K562 (cell line): ENCODE results near the gene GOLGA5. TPM values are rescaled to one million over a fixed set of nuclear protein-coding genes. Genes with fewer than 3 reads are reported as not detected.
A peak's percentile ranks its signal among the peaks of the same experiment; 100 is the strongest.

Experiments used
- ATAC-seq: fragments of 200-7000 bp; cut with Tn5 transposase; 3 replicates; pipeline ENCODE4 v1.9.1; 2020; ENCODE audit warnings: moderate library complexity
- BruUV-seq: library from RNA; stranded (reverse); fragments of 400-500 nt; replicated peaks from 2 replicates; lab custom pipeline; 2021; lab: Mats Ljungman, UMichigan
- CTCF ChIA-PET: fragments of 300-600 bp; formaldehyde crosslinking; extraction: SDS; loops from one replicate; lab custom pipeline; 2021; ENCODE audit warnings: low intra/inter-chr PET ratio; lab: Yijun Ruan, JAX
- POLR2A ChIA-PET: fragments of 300-600, 350-650 bp; sonication (Branson Sonifier 250); formaldehyde crosslinking; extraction: SDS; loops from one replicate; lab custom pipeline; 2021; ENCODE audit warnings: antibody characterized with exemption, inconsistent platforms; lab: Yijun Ruan, JAX
- DNase-seq, 4 experiments: peaks; one replicate each; pipeline versions ENCODE4 v3.0.0 to v3.0.0-alpha.2; 2011 to 2018; ENCODE audit warnings: low spot score in 3 of 4, mixed read lengths in 3 of 4; ENCODE audit errors: extremely low read depth in 1 of 4
- FAIRE-seq: peaks from 2 replicates; lab custom pipeline; 2011; peaks lifted over from hg19 to GRCh38; lab: Jason Lieb, UNC
- H2AFZ ChIP-seq: 2 replicates; pipeline ENCODE4 v1.6.0; 2011; ENCODE audit warnings: low read depth, low read length, control low read depth, inconsistent platforms
- H3K27ac ChIP-seq: fragments of 200-600 bp; 3 replicates; pipeline ENCODE4 v1.8.0; 2011; ENCODE audit warnings: low read depth, mild to moderate bottlenecking, control low read depth, inconsistent platforms, low read length, moderate library complexity, mixed read lengths; ENCODE audit errors: extremely low read depth
- H3K27me3 ChIP-seq, 2 experiments: fragments of 300-600 bp in 1 of 2; 2 replicates in 1 of 2; 3 replicates in 1 of 2; pipeline versions ENCODE4 v1.6.0 to v1.8.0; 2011; ENCODE audit warnings: inconsistent platforms in 2 of 2, low read length in 2 of 2, mild to moderate bottlenecking in 1 of 2, mixed read lengths in 1 of 2, moderate library complexity in 1 of 2; ENCODE audit not compliant: control insufficient read depth in 2 of 2, insufficient read depth in 2 of 2
- H3K36me3 ChIP-seq: fragments of 300-600 bp; 3 replicates; pipeline ENCODE4 v1.8.0; 2011; ENCODE audit warnings: mild to moderate bottlenecking, low read length, inconsistent platforms; ENCODE audit not compliant: control insufficient read depth, insufficient read depth
- H3K4me1 ChIP-seq, 2 experiments: fragments of 200-600 bp in 1 of 2; replicated peaks in 1 of 2; 2 replicates in 1 of 2; 3 replicates in 1 of 2; pipeline versions ENCODE4 v1.5.1 to v1.8.0; 2011; ENCODE audit warnings: inconsistent platforms in 2 of 2, low read length in 2 of 2, mild to moderate bottlenecking in 1 of 2, mixed read lengths in 1 of 2, moderate library complexity in 1 of 2; ENCODE audit not compliant: control insufficient read depth in 2 of 2, insufficient read depth in 2 of 2
- H3K4me2 ChIP-seq: 2 replicates; pipeline ENCODE4 v1.6.1; 2011; ENCODE audit warnings: low read length, control low read depth, inconsistent platforms, mixed read lengths; ENCODE audit not compliant: insufficient read depth
- H3K4me3 ChIP-seq: fragments of 200-600 bp; sonication (generic), shearing (Covaris generic); 2 replicates; pipeline ENCODE4 v1.5.1; 2016; ENCODE audit warnings: control low read depth, inconsistent platforms
- H3K79me2 ChIP-seq: fragments of 200-600 bp; 3 replicates; pipeline ENCODE4 v1.8.0; 2011; ENCODE audit warnings: low read length, inconsistent platforms; ENCODE audit not compliant: control insufficient read depth, insufficient read depth
- H3K9ac ChIP-seq, 2 experiments: 2 replicates each; pipeline versions ENCODE4 v1.6.0 to v1.6.1; 2011; ENCODE audit warnings: low read depth in 2 of 2, low read length in 2 of 2, control low read depth in 1 of 2, inconsistent platforms in 1 of 2, mild to moderate bottlenecking in 1 of 2, mixed read lengths in 1 of 2; ENCODE audit not compliant: insufficient read depth in 1 of 2
- H3K9me1 ChIP-seq: one replicate; pipeline ENCODE4 v1.6.0; 2011; ENCODE audit warnings: inconsistent platforms, mild to moderate bottlenecking, low read length, moderate library complexity; ENCODE audit not compliant: control insufficient read depth, insufficient read depth
- H3K9me3 ChIP-seq: replicated peaks from 2 replicates; pipeline ENCODE4 v1.5.1; 2011; ENCODE audit warnings: low read depth, low read length, inconsistent platforms; ENCODE audit not compliant: control insufficient read depth, insufficient read depth
- H4K20me1 ChIP-seq: replicated peaks from 2 replicates; pipeline ENCODE4 v1.6.1; 2011; ENCODE audit warnings: low read length, inconsistent platforms, mixed read lengths; ENCODE audit not compliant: control insufficient read depth, insufficient read depth
- BCOR ChIP-seq: fragments of 450-650 bp; IDR thresholded peaks from 2 replicates; pipeline ENCODE4 v1.6.1; 2016
- CHD4 ChIP-seq: fragments of 200-600 bp; sonication (generic); IDR thresholded peaks from 3 replicates; pipeline ENCODE4 v1.6.1; 2012; ENCODE audit warnings: low read depth, mild to moderate bottlenecking, mixed read lengths, low read length, inconsistent platforms; ENCODE audit not compliant: insufficient read depth, insufficient replicate concordance, poor library complexity, severe bottlenecking
- COPS2 ChIP-seq: fragments of 450-650 bp; conservative IDR thresholded peaks from 2 replicates; pipeline ENCODE4 v1.6.1; 2016; ENCODE audit warnings: mild to moderate bottlenecking, moderate library complexity
- EHMT2 ChIP-seq: fragments of 450-650 bp; IDR thresholded peaks from 2 replicates; pipeline ENCODE4 v1.6.1; 2018; ENCODE audit warnings: antibody characterized with exemption
- ETS2 ChIP-seq: IDR thresholded peaks from 2 replicates; pipeline ENCODE4 v1.6.1; 2016; ENCODE audit warnings: borderline replicate concordance, missing genetic modification characterization, mild to moderate bottlenecking, moderate library complexity, missing compliant biosample characterization; ENCODE audit not compliant: poor library complexity, severe bottlenecking
- FOXJ3 ChIP-seq: sonication (generic); formaldehyde crosslinking; IDR thresholded peaks from 2 replicates; pipeline ENCODE4 v1.4.0; 2020; ENCODE audit warnings: mild to moderate bottlenecking, missing genetic modification reagents
- GATAD2B ChIP-seq: fragments of 450-650 bp; IDR thresholded peaks from 2 replicates; pipeline ENCODE4 v1.6.1; 2017; ENCODE audit warnings: mild to moderate bottlenecking, borderline replicate concordance
- GTF2F1 ChIP-seq: IDR thresholded peaks from 2 replicates; pipeline ENCODE4 v1.6.1; 2011; ENCODE audit warnings: low read depth, low read length, improper control_type of control experiment
- KDM1A ChIP-seq, 2 experiments: fragments of 450-650 bp; IDR thresholded peaks; 2 replicates each; pipeline ENCODE4 v1.6.1; 2016; ENCODE audit warnings: mild to moderate bottlenecking in 2 of 2
- LEF1 ChIP-seq: fragments of 450-650 bp; IDR thresholded peaks from 2 replicates; pipeline ENCODE4 v1.6.1; 2016; ENCODE audit warnings: mild to moderate bottlenecking
- NR2C2 ChIP-seq, 2 experiments: fragments of 200-800 bp in 1 of 2; sonication (Bioruptor generic) in 1 of 2; sonication (generic) in 1 of 2; formaldehyde crosslinking in 1 of 2; IDR thresholded peaks; 2 replicates each; pipeline versions ENCODE4 v1.6.1 to v1.8.0; 2016 to 2022; ENCODE audit warnings: mild to moderate bottlenecking in 1 of 2, missing compliant biosample characterization in 1 of 2, missing genetic modification characterization in 1 of 2, missing genetic modification reagents in 1 of 2
- PTRF ChIP-seq: fragments of 450-650 bp; IDR thresholded peaks from 2 replicates; pipeline ENCODE4 v1.6.1; 2016; ENCODE audit warnings: mild to moderate bottlenecking, missing genetic modification characterization, missing compliant biosample characterization
- RBM34 ChIP-seq: fragments of 200-400 bp; formaldehyde crosslinking; IDR thresholded peaks from 2 replicates; pipeline ENCODE4 v1.6.1; 2018; ENCODE audit warnings: low read length, borderline replicate concordance; ENCODE audit not compliant: insufficient read depth
- RUNX1 ChIP-seq: sonication (generic); IDR thresholded peaks from 2 replicates; pipeline ENCODE4 v1.6.1; 2016; ENCODE audit warnings: antibody characterized with exemption, low read depth
- TRIM24 ChIP-seq, 2 experiments: fragments of 450-650 bp; IDR thresholded peaks; 2 replicates each; pipeline ENCODE4 v1.6.1; 2016
- TSHZ1 ChIP-seq: fragments of 250-450 bp; sonication (Bioruptor Pico); IDR thresholded peaks from 2 replicates; pipeline ENCODE4 v1.4.0; 2020; ENCODE audit warnings: mild to moderate bottlenecking, moderate library complexity
- U2AF1 ChIP-seq: fragments of 200-400 bp; formaldehyde crosslinking; optimal IDR thresholded peaks from 2 replicates; pipeline ENCODE3; 2017; ENCODE audit warnings: mild to moderate bottlenecking, low read depth, low read length, moderate library complexity
- WGBS: fragments of 100-300 bp; shearing (Covaris generic); methylation state at CpG from one replicate; pipeline ENCODE4 v1.1.6; 2016; ENCODE audit warnings: low coverage, mixed read lengths; ENCODE audit not compliant: insufficient coverage; ENCODE audit errors: missing lambda C conversion rate; 5-methylcytosine and 5-hydroxymethylcytosine counted together
- in situ Hi-C: fragments of 300-500 bp; cut with MboI; formaldehyde crosslinking; loops from 4 replicates; pipeline ENCODE4 v1.15.0; 2018; ENCODE audit warnings: inconsistent platforms, mixed read lengths
- intact Hi-C: fragments of 100-400 bp; cut with micrococcal nuclease; formaldehyde crosslinking; loops from 2 replicates; pipeline ENCODE4 v1.14.2; 2022
- polyA plus RNA-seq, 8 experiments: library from polyadenylated mRNA; depleted of rRNA in 4 of 8; stranded (reverse) in 5 of 8; unstranded in 3 of 8; fragments of >200 nt; fragmentation: Nextera tagmentation in 2 of 8; fragmentation: Illumina TruSeq in 1 of 8; extraction: Ambion mirVana in 2 of 8; extraction: Trizol in 1 of 8; gene quantifications; 2 replicates each; pipeline versions ENCODE4 v1.2.1 to v1.2.3, GENCODE V29; 2011 to 2014; ENCODE audit warnings: inconsistent platforms in 1 of 8, missing spikeins in 1 of 8
- total RNA-seq, 7 experiments: library from RNA; depleted of rRNA in 6 of 7; stranded (reverse); fragments of >200 nt in 6 of 7; fragmentation: Illumina TruSeq in 2 of 7; extraction: Trizol in 2 of 7; gene quantifications; 2 replicates each; pipeline versions ENCODE4 v1.2.1 to v1.2.3, GENCODE V29; 2011 to 2021; ENCODE audit warnings: low replicate concordance in 1 of 7

Gene GOLGA5
- total and polyA plus RNA-seq, 9 of the 15 experiments (the other 6 are each of a cell fraction or from before 2014, with no cell fraction given), result 5.7 to 19.6 (median 12.7) TPM

GRCh38 chr14:92786427-92786756, 7.7 kb upstream of the GOLGA5 start:
- Histone ChIP-seq H3K36me3 (no peaks in the 10 kb centered on the region), H3K4me1 (peaks cover 0 to 11% of the 10 kb centered on the region in 2 experiments; a peak in 3 of 5 replicates), H3K27ac (peak overlapping the region; percentile 49; the same call in 2 of the 3 replicates), H4K20me1 (no peaks in the 10 kb centered on the region)
- TF ChIP-seq ETS2, result no peak
- no peak for TF ChIP-seq COPS2
- TF ChIP-seq RBM34, result no peak
- no peak for TF ChIP-seq FOXJ3 (CRISPR knock-in tag)
- TF ChIP-seq BCOR, result no peak
- 0 out of 2 replicates have a peak, but pooled peaks have one; percentile 64 for TF ChIP-seq EHMT2
- TF ChIP-seq RUNX1, result no peak
- TF ChIP-seq LEF1, result no peak
- peak in 1 of 2 experiments; percentile 54; a peak in 2 of 4 replicates for TF ChIP-seq KDM1A (IDR thresholded peaks at IDR 0.05)
- TF ChIP-seq TRIM24 (IDR thresholded peaks at IDR 0.05), result 0 out of 4 replicates have a peak, but pooled peaks of 1 of the 2 experiments have one; percentile 13
- no peak for TF ChIP-seq TSHZ1
- TF ChIP-seq PTRF (tag), result no peak
- no peak for TF ChIP-seq U2AF1
- TF ChIP-seq CHD4, result no peak
- no peak for TF ChIP-seq GATAD2B
- no peak for TF ChIP-seq GTF2F1
- TF ChIP-seq NR2C2 (CRISPR knock-in tag; IDR thresholded peaks at IDR 0.05), result no peak
- TF ChIP-seq NR2C2 (tag; IDR thresholded peaks at IDR 0.05), result no peak
- TF ChIP-seq, all 486 proteins: peak for 3
- CTCF ChIA-PET, result interaction anchor here (1.5 kb wide), 1 partner anchor 69 kb away, joined by 3 read pairs; no protein-coding TSS in a partner anchor
- Histone ChIP-seq H3K79me2 (no peaks in the 10 kb centered on the region), H3K9me1 (no peaks in the 10 kb centered on the region), H3K4me3 (no peak overlapping the region), H2AFZ (0 out of 2 replicates have a peak overlapping the region, but pooled peaks have one; percentile 5), H3K9me3 (peaks cover 5% of the 10 kb centered on the region), H3K27me3 (no peaks in the 10 kb centered on the region), H3K4me2 (peak overlapping the region; percentile 31; the same call in 1 of the 2 replicates), H3K9ac (no peak overlapping the region)
- intact Hi-C loops (no loop called here), in situ Hi-C loops (no loop called here)
- no peak for FAIRE-seq
- 40% methylated on average over 1 of the region's 1 CpG for WGBS
- POLR2A ChIA-PET, result interaction anchor here (1.4 kb wide), 1 partner anchor 69 kb away, joined by 3 read pairs; no protein-coding TSS in a partner anchor
- no TSS peak for BruUV-seq
- ATAC-seq, result no peak
- no peak for DNase-seq
